Breast epithelium (tissue), 4 donors: ENCODE results near the gene FBXO15. TPM values are rescaled to one million over a fixed set of nuclear protein-coding genes. Genes with fewer than 3 reads are reported as not detected.

ENCODE experiments used
- DNase-seq, 2 donors: peaks; one replicate each; pipeline ENCODE4 v3.0.0-alpha.2; 2019; ENCODE audit warnings: low spot score in 2 of 2
- H3K27ac ChIP-seq, 2 donors: fragments of 200-600 bp; sonication (generic) in 1 of 2; one replicate each; pipeline ENCODE4 v1.5.1; 2016 to 2019; ENCODE audit warnings: mild to moderate bottlenecking in 1 of 2
- H3K27me3 ChIP-seq, 2 donors: fragments of 200-600 bp; sonication (generic) in 1 of 2; one replicate each; pipeline versions ENCODE4 v1.5.1 to v1.6.0; 2017 to 2019; ENCODE audit warnings: control low read depth in 1 of 2, mild to moderate bottlenecking in 1 of 2
- H3K36me3 ChIP-seq: fragments of 200-600 bp; one replicate; pipeline ENCODE4 v1.5.1; 2019
- H3K4me1 ChIP-seq, 2 donors: fragments of 200-600 bp; sonication (generic); one replicate each; pipeline ENCODE4 v1.5.1; 2016 to 2019; ENCODE audit warnings: control low read depth in 1 of 2
- H3K4me3 ChIP-seq, 3 donors: fragments of 200-600 bp; sonication (generic); 1 replicate in 2 of 3; 2 replicates in 1 of 3; pipeline ENCODE4 v1.5.1; 2016 to 2019; ENCODE audit warnings: mild to moderate bottlenecking in 3 of 3, moderate library complexity in 2 of 3
- H3K9me3 ChIP-seq, 2 donors: fragments of 200-600 bp; sonication (generic) in 1 of 2; one replicate each; pipeline ENCODE4 v1.5.1; 2016 to 2019; ENCODE audit warnings: control low read depth in 1 of 2
- POLR2A ChIP-seq: fragments of 450-650 bp; IDR thresholded peaks from one replicate; pipeline ENCODE4 v1.6.1; 2016; ENCODE audit warnings: antibody characterized with exemption, mild to moderate bottlenecking, moderate library complexity
- POLR2AphosphoS5 ChIP-seq, 3 donors: sonication (generic); formaldehyde crosslinking; IDR thresholded peaks; one replicate each; pipeline ENCODE4 v1.6.1; 2017; ENCODE audit warnings: antibody characterized with exemption in 3 of 3
- intact Hi-C: fragments of 100-400 bp; cut with DNase I; formaldehyde crosslinking; loops from one replicate; pipeline ENCODE4 v1.15.1; 2023; ENCODE audit warnings: low total_unique reads
- total RNA-seq, 3 donors: library from RNA; depleted of rRNA; stranded (reverse); fragments of >200 nt; gene quantifications; one replicate each; pipeline ENCODE4 v1.1.0, GENCODE V29; 2016
- TF ChIP-seq, protein P1 (sequence below), 3 donors: fragments of 450-650 bp; IDR thresholded peaks; one replicate each; pipeline ENCODE4 v1.5.1; 2016 to 2017; ENCODE audit warnings: antibody characterized with exemption in 3 of 3, mild to moderate bottlenecking in 3 of 3, moderate library complexity in 3 of 3

FBXO15 gene
- total RNA-seq, 3 donors from 2014 or later, result 0.64 to 1.3 (median 0.73) TPM

DNA sequence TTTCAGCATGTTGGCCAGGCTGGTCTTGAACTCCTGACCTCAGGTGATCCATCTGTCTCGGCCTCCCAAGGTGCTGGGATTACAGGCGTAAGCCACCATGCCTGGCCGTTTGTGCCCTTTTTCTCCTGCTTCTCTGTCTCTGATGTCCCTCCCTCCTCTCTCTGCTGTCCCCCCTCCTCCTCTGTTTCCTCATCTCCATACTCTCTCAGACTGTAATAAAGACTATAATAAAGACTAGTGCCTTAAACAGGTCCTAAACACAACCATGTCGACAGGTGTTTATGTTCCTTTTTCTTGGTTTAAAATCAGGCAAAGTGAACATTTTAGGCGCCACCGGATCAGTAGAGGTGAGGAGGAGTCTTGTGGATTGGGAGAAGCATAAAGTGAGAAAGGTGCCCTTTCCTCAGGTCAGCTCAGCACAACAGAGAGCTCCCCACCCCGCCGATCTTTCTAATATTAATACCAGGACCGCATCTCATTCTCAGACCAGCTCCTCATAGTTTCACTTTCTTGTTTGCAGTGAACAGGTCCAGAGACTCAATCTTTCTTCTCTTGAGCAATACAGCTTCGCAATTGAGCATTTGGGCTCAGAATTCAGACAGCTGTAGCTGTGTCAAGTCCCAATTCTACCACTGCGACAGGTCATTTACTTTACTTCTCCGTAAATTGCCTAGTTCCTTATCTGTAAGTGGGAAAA lies 24.4 kb upstream of the FBXO15 start:
- TF ChIP-seq POLR2A, result no peak
- Histone ChIP-seq H3K27ac (no peak overlapping the region), H3K9me3 (no peaks in the 10 kb centered on the region), H3K36me3 (no peaks in the 10 kb centered on the region), H3K27me3 (peaks cover 0 to 4% of the 10 kb centered on the region in 2 donors), H3K4me1 (no peaks in the 10 kb centered on the region), H3K4me3 (peak overlapping the region in 2 of 3 donors; percentile 35 to 43)
- no peak for DNase-seq
- intact Hi-C loops, result no loop called here

DNA sequence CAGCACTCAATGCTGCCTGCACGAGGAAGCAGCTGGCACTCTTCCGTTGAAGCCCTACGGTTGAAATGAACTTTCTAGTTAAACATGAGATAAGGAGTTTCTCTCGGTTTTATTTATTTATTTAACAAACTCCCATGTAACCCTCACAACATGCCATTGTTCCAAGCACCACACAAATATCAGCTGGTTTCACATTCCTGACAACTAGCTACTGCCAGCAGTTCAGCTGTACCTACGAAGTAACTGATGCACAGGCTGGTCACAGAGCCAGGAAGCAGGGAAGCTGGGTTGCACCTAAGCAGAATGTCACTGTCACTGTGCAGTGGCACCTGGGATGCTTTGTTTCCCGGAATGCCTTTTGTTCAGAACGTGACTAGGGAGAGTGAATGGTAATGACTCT lies 18.8 kb upstream of the FBXO15 start:
- Histone ChIP-seq H3K4me3 (no peak overlapping the region), H3K27me3 (no peaks in the 10 kb centered on the region), H3K4me1 (no peaks in the 10 kb centered on the region), H3K9me3 (no peaks in the 10 kb centered on the region), H3K36me3 (no peaks in the 10 kb centered on the region), H3K27ac (no peak overlapping the region)
- intact Hi-C loops, result no loop called here
- DNase-seq, result no peak
- TF ChIP-seq, protein P1, sequence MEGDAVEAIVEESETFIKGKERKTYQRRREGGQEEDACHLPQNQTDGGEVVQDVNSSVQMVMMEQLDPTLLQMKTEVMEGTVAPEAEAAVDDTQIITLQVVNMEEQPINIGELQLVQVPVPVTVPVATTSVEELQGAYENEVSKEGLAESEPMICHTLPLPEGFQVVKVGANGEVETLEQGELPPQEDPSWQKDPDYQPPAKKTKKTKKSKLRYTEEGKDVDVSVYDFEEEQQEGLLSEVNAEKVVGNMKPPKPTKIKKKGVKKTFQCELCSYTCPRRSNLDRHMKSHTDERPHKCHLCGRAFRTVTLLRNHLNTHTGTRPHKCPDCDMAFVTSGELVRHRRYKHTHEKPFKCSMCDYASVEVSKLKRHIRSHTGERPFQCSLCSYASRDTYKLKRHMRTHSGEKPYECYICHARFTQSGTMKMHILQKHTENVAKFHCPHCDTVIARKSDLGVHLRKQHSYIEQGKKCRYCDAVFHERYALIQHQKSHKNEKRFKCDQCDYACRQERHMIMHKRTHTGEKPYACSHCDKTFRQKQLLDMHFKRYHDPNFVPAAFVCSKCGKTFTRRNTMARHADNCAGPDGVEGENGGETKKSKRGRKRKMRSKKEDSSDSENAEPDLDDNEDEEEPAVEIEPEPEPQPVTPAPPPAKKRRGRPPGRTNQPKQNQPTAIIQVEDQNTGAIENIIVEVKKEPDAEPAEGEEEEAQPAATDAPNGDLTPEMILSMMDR (IDR thresholded peaks at IDR 0.05), result no peak
- TF ChIP-seq POLR2AphosphoS5 (IDR thresholded peaks at IDR 0.05) (no peak), POLR2A (no peak)

DNA sequence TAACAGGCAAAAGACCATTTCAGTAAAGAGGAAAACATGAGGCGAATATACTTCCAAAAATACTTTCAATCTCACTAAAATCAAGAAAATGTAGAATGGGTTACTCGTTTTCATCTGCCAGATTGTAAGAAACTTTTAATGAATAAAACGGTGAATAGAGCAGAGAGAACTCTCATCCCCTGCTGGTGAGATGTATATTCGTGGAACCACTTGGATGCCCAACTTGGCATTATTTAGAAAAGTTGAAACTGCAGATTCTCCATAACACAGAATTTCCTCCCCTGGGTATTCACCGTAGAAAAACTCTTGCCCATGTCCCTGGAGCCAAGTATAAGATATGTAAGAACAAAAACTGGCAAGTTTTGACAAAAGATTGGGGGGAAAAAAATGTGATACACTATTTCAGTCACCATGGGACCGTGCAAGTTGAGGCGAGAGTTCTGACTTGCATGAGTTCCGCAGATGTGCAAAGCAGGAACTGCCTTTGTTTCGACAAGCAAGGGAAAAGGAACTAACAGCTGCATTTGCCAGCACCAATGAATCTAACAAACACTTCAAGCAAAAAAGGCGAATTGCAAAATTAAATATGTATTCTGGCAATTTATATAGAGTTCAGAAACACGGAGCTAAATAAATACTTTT lies 15.5 kb upstream of the FBXO15 start:
- Histone ChIP-seq H3K9me3 (no peaks in the 10 kb centered on the region), H3K4me1 (no peaks in the 10 kb centered on the region), H3K4me3 (no peak overlapping the region), H3K36me3 (peaks cover 4% of the 10 kb centered on the region), H3K27ac (no peak overlapping the region), H3K27me3 (no peaks in the 10 kb centered on the region)
- TF ChIP-seq POLR2A (no peak), POLR2AphosphoS5 (IDR thresholded peaks at IDR 0.05) (no peak)
- TF ChIP-seq, protein P1 (IDR thresholded peaks at IDR 0.05), result no peak
- DNase-seq, result peak in 1 of 2 donors; percentile 37
- intact Hi-C loops, result no loop called here

DNA sequence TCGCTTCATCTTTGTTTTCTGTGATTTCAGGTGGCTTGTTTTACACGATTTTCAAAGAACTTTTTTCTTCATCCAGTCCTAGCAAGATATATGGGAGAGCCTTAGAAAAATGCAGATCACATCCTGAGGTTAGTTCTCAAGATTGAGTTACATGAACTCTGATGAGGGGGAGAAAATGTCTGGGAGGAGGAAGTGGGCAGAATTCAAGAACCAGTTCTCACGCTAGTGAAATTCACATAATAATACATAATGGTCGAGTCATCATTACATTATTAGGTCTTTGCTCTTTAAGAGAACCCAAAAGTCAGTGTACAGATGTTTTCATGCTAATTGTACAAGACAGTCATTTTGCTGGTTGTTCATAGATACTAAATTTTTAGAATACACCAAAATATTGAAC lies 7.6 kb upstream of the FBXO15 start:
- H3K4me3 ChIP-seq, result no peak overlapping the region
- no peaks in the 10 kb centered on the region for H3K27me3 ChIP-seq
- H3K36me3 ChIP-seq, result peaks cover 4% of the 10 kb centered on the region
- peaks cover 0 to 4% of the 10 kb centered on the region in 2 donors for H3K4me1 ChIP-seq
- H3K27ac ChIP-seq, result no peak overlapping the region
- no peaks in the 10 kb centered on the region for H3K9me3 ChIP-seq
- intact Hi-C loops, result no loop called here
- no peak for DNase-seq
- TF ChIP-seq POLR2AphosphoS5 (IDR thresholded peaks at IDR 0.05) (no peak), POLR2A (no peak)
- TF ChIP-seq, protein P1 (IDR thresholded peaks at IDR 0.05), result no peak

DNA sequence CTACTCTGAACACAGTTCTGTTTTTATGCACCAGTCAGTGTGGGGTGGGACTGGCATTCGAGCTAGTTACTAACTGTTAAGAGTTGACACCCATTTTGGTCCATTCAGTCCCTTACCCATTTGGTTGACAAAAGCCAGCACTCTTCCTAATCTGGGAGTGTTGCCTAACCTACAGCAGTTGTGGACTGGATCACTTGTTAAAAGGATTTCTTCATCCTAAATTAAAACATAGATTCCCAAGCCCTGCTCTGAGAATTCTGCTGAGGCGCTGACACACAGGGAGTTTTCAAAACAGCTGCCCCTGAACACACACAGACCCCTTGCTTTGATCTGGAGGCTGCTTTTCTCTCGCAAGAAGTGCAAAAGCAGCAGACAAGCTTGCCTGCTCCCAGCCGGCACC lies 7.1 kb upstream of the FBXO15 start:
- Histone ChIP-seq H3K4me1 (peaks cover 0 to 5% of the 10 kb centered on the region in 2 donors), H3K27me3 (no peaks in the 10 kb centered on the region), H3K36me3 (peaks cover 3% of the 10 kb centered on the region), H3K9me3 (no peaks in the 10 kb centered on the region), H3K27ac (no peak overlapping the region), H3K4me3 (no peak overlapping the region)
- no peak for TF ChIP-seq POLR2AphosphoS5 (IDR thresholded peaks at IDR 0.05)
- TF ChIP-seq, protein P1 (IDR thresholded peaks at IDR 0.05), result no peak
- no peak for TF ChIP-seq POLR2A
- no peak for DNase-seq
- intact Hi-C loops, result no loop called here
